CD4-positive, alpha-beta T cell (primary cell): ENCODE data around the gene SEMA6D. TPM values are rescaled to one million over a fixed set of nuclear protein-coding genes. Genes with fewer than 3 reads are reported as not detected.

Experiments used
- ATAC-seq: fragments of 200-7000 bp; cut with Tn5 transposase; one replicate; pipeline ENCODE4 v1.10.0; 2022; ENCODE audit warnings: mild to moderate bottlenecking; ENCODE audit not compliant: poor library complexity
- CTCF ChIA-PET: fragments of 350-600 bp; sonication (Branson Sonifier 250); formaldehyde crosslinking; loops from one replicate; lab custom pipeline; 2021; ENCODE audit warnings: antibody characterized with exemption, inconsistent platforms; lab: Charles Lee
- POLR2A ChIA-PET: fragments of 350-600 bp; sonication (Branson Sonifier 250); formaldehyde crosslinking; loops from one replicate; lab custom pipeline; 2021; ENCODE audit warnings: antibody characterized with exemption, inconsistent platforms; lab: Charles Lee
- DNase-seq, 14 experiments: peaks; one replicate each; pipeline ENCODE4 v3.0.0-alpha.2; 2013 to 2020; ENCODE audit warnings: mixed read lengths in 2 of 14
- H3K27ac ChIP-seq, 2 donors: one replicate each; pipeline versions ENCODE4 v1.5.1 to v1.7.0; 2013; ENCODE audit warnings: low read length in 2 of 2, low read depth in 1 of 2, mild to moderate bottlenecking in 1 of 2
- H3K27me3 ChIP-seq, 2 experiments: 1 replicate in 1 of 2; 2 replicates in 1 of 2; pipeline versions ENCODE4 v1.6.1 to v1.7.0; 2013; ENCODE audit warnings: low read length in 2 of 2, control low read depth in 1 of 2, mild to moderate bottlenecking in 1 of 2, moderate library complexity in 1 of 2; ENCODE audit not compliant: insufficient read depth in 2 of 2, control insufficient read depth in 1 of 2
- H3K36me3 ChIP-seq: one replicate; pipeline ENCODE4 v1.6.1; 2013; ENCODE audit warnings: low read length, control low read depth; ENCODE audit not compliant: insufficient read depth
- H3K4me1 ChIP-seq: one replicate; pipeline ENCODE4 v1.6.1; 2013; ENCODE audit warnings: low read length, control low read depth; ENCODE audit not compliant: insufficient read depth
- H3K4me3 ChIP-seq: one replicate; pipeline ENCODE4 v1.5.1; 2013; ENCODE audit warnings: mild to moderate bottlenecking, low read length, moderate library complexity
- H3K9me3 ChIP-seq, 2 experiments: 1 replicate in 1 of 2; 2 replicates in 1 of 2; pipeline versions ENCODE4 v1.6.1 to v1.7.0; 2013; ENCODE audit warnings: low read length in 2 of 2, mild to moderate bottlenecking in 2 of 2, control low read depth in 1 of 2, moderate library complexity in 1 of 2; ENCODE audit not compliant: control insufficient read depth in 1 of 2, insufficient read depth in 1 of 2
- H3K27ac Mint-ChIP-seq: one replicate; pipeline ENCODE4 v1.8.0; 2020; ENCODE audit warnings: mixed read lengths
- H3K27me3 Mint-ChIP-seq: one replicate; pipeline ENCODE4 v1.8.0; 2021; ENCODE audit warnings: mixed read lengths
- H3K36me3 Mint-ChIP-seq: one replicate; pipeline ENCODE4 v1.8.0; 2021; ENCODE audit warnings: low read depth, mixed read lengths
- H3K4me1 Mint-ChIP-seq: one replicate; pipeline ENCODE4 v1.8.0; 2021; ENCODE audit warnings: low read depth, mixed read lengths
- H3K4me3 Mint-ChIP-seq: one replicate; pipeline ENCODE4 v1.8.0; 2020; ENCODE audit warnings: mild to moderate bottlenecking, mixed read lengths
- H3K9me3 Mint-ChIP-seq: one replicate; pipeline ENCODE4 v1.8.0; 2020; ENCODE audit warnings: mixed read lengths
- CTCF ChIP-seq: fragments of 200-600 bp; IDR thresholded peaks from one replicate; pipeline ENCODE4 v1.8.0; 2022; ENCODE audit warnings: antibody characterized with exemption, mild to moderate bottlenecking
- intact Hi-C, 2 experiments: fragments of 100-400 bp; cut with DNase I in 1 of 2; cut with micrococcal nuclease in 1 of 2; formaldehyde crosslinking; loops; one replicate each; pipeline versions ENCODE4 v1.15.1 to v1.9.0; 2023 to 2025; cut with DNase I, micrococcal nuclease
- polyA plus RNA-seq, 2 donors: library from polyadenylated mRNA; unstranded; fragments of 120-200 nt; gene quantifications; one replicate each; pipeline ENCODE4 v1.2.1, GENCODE V29; 2013
- total RNA-seq, 174 experiments: library from RNA in 2 of 174; stranded (reverse) in 2 of 174; gene quantifications; one replicate each; pipeline ENCODE4 v1.2.3 and lab custom pipeline; 2021 to 2026

SEMA6D gene, protein sequence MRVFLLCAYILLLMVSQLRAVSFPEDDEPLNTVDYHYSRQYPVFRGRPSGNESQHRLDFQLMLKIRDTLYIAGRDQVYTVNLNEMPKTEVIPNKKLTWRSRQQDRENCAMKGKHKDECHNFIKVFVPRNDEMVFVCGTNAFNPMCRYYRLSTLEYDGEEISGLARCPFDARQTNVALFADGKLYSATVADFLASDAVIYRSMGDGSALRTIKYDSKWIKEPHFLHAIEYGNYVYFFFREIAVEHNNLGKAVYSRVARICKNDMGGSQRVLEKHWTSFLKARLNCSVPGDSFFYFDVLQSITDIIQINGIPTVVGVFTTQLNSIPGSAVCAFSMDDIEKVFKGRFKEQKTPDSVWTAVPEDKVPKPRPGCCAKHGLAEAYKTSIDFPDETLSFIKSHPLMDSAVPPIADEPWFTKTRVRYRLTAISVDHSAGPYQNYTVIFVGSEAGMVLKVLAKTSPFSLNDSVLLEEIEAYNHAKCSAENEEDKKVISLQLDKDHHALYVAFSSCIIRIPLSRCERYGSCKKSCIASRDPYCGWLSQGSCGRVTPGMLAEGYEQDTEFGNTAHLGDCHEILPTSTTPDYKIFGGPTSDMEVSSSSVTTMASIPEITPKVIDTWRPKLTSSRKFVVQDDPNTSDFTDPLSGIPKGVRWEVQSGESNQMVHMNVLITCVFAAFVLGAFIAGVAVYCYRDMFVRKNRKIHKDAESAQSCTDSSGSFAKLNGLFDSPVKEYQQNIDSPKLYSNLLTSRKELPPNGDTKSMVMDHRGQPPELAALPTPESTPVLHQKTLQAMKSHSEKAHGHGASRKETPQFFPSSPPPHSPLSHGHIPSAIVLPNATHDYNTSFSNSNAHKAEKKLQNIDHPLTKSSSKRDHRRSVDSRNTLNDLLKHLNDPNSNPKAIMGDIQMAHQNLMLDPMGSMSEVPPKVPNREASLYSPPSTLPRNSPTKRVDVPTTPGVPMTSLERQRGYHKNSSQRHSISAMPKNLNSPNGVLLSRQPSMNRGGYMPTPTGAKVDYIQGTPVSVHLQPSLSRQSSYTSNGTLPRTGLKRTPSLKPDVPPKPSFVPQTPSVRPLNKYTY
- total RNA-seq (not detected), total RNA-seq (lab: John Stamatoyannopoulos, UW) (0 to 0.22 (median 0) reads per million in 172 experiments)
- polyA plus RNA-seq (2013, experiment 1 of 2) = not detected
- 0.94 TPM for polyA plus RNA-seq (2013, experiment 2 of 2)

DNA sequence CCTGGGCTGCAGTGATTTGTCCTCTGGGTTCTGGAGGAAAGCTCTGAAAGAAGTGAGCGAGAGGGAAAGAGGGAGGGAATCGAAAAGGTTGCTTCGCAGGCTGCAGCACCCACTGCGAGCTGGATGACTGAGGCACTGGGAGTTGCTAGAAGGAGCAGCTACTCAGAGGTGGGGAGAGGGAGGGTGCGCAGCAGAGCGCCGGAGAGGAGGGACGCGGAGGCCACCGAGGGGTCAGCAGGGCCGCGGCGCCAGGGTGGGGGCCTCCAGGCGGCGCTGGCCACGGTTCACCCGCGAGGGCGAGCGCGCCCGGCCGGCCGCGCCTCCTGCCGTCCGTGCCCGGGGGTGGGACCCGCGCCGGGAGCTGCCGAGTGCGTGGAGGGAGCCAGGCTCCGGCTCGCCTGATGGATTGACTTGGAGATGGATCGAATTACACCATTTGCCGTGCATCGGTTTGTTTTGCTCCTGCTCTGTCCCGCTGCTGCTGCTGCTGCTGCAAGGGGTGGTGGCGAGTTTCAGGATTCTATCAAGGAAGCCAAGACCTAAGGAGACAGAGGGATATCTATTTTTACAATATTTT, at the start of gene SEMA6D:
Gene SEMA6D, plus strand, starts transcription at position 470 of the 577 bp plus-strand sequence. CDS start 42,294 bp downstream, outside the sequence.
- ChIA-PET CTCF (no interaction called here), POLR2A (no interaction called here)
- Histone ChIP-seq H3K9me3 (peaks cover 0 to 14% of the 10 kb centered on the region in 2 experiments), H3K27ac (no peak within 1 kb of the TSS), H3K27me3 (peaks cover 10 to 60% of the 10 kb centered on the region in 2 experiments), H3K4me1 (no peaks in the 10 kb centered on the region), H3K36me3 (no peaks in the 10 kb centered on the region), H3K4me3 (no peak within 1 kb of the TSS)
- H3K4me3 Mint-ChIP-seq = no peak within 1 kb of the TSS
- intact Hi-C loops = no loop called here
- peaks cover 7% of the 10 kb centered on the region for H3K4me1 Mint-ChIP-seq
- DNase-seq (no peak), ATAC-seq (no peak)
- H3K9me3 Mint-ChIP-seq = no peaks in the 10 kb centered on the region
- H3K27me3 Mint-ChIP-seq = peaks cover 80% of the 10 kb centered on the region
- H3K27ac Mint-ChIP-seq = no peak within 1 kb of the TSS
- H3K36me3 Mint-ChIP-seq = no peaks in the 10 kb centered on the region
- TF ChIP-seq CTCF = no peak

DNA sequence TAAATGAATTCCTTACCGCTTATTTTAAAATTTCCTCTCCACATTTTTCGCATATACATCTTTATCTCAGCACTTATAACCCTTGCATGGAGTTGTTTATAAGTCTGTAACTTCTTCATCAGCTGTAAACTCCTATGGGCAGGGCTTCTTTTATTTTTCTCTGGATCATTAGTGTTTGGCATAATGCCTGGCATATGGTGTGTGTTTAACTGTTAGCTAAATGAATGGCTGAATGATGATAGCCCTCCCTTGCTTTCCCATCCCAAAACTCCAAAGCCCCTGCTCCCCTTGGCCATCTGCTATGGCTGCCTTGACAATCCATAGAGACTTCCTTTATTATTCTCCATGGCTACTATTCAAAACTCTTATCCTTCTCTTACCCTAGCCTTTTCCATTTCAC, 48.1 kb upstream of the SEMA6D start:
- Histone ChIP-seq H3K27ac (no peak overlapping the region), H3K4me1 (no peaks in the 10 kb centered on the region), H3K27me3 (no peaks in the 10 kb centered on the region), H3K36me3 (no peaks in the 10 kb centered on the region), H3K4me3 (no peak overlapping the region), H3K9me3 (no peaks in the 10 kb centered on the region)
- Mint-ChIP-seq H3K4me1 (no peaks in the 10 kb centered on the region), H3K9me3 (no peaks in the 10 kb centered on the region), H3K36me3 (no peaks in the 10 kb centered on the region), H3K27me3 (no peaks in the 10 kb centered on the region), H3K4me3 (no peak overlapping the region), H3K27ac (no peak overlapping the region)
- ChIA-PET POLR2A (no interaction called here), CTCF (no interaction called here)
- TF ChIP-seq CTCF = no peak
- ATAC-seq (no peak), DNase-seq (no peak)
- intact Hi-C loops = no loop called here

DNA sequence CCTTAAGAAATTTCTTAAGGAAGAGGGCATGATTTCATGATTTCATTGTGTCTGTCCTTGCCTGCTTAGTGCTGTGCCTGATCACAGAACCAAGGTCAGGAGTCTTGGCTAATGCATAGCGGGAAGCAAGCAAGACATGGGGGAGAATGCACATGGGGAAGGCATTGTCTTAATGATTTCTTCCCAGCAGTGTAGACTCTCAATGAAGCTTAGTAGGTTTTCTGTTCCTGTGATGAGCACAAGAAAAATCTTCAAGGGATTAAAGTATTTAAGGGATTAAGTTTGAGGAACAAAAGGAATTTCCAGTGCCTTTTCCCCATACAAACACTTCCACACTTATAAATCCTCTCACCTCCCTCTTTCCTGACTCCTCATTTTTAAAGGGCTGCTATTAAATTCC, 46.9 kb upstream of the SEMA6D start:
- Mint-ChIP-seq H3K36me3 (no peaks in the 10 kb centered on the region), H3K9me3 (no peaks in the 10 kb centered on the region), H3K27ac (no peak overlapping the region), H3K4me3 (no peak overlapping the region), H3K4me1 (no peaks in the 10 kb centered on the region), H3K27me3 (no peaks in the 10 kb centered on the region)
- H3K36me3 ChIP-seq = no peaks in the 10 kb centered on the region
- no peaks in the 10 kb centered on the region for H3K9me3 ChIP-seq
- ATAC-seq (no peak), DNase-seq (no peak)
- no peaks in the 10 kb centered on the region for H3K27me3 ChIP-seq
- no peaks in the 10 kb centered on the region for H3K4me1 ChIP-seq
- POLR2A ChIA-PET = no interaction called here
- TF ChIP-seq CTCF = no peak
- intact Hi-C loops = no loop called here
- no peak overlapping the region for H3K4me3 ChIP-seq
- H3K27ac ChIP-seq = no peak overlapping the region
- CTCF ChIA-PET = no interaction called here
